Measurements from ENCODE around the gene MAB21L2.
"Not testable (repeated sequence)": the region's sequence is repeated elsewhere in the genome, so short reads cannot be mapped to it uniquely, and the experiment has no call there.

Gene MAB21L2

GRCh38 chr4:150561143-150561737, 20.7 kb upstream of the MAB21L2 start:
- no peaks in the 10 kb centered on the region for H3K27me3 ChIP-seq (ENCODE audit: control insufficient read depth, insufficient read depth, low read length)

GRCh38 chr4:150562250-150562649, 19.7 kb upstream of the MAB21L2 start:
- Histone ChIP-seq H3K9me3 (ENCODE audit: control insufficient read depth, insufficient read depth, low read length) (no peaks in the 10 kb centered on the region), H3K4me3 (ENCODE audit: low read length) (no peak overlapping the region), H3K36me3 (ENCODE audit: control insufficient read depth, insufficient read depth, low read length) (no peaks in the 10 kb centered on the region), H3K27ac (ENCODE audit: low read length) (no peak overlapping the region), H3K4me1 (ENCODE audit: control insufficient read depth, insufficient read depth, low read length) (no peaks in the 10 kb centered on the region), H3K27me3 (ENCODE audit: control insufficient read depth, insufficient read depth, low read length) (no peaks in the 10 kb centered on the region)
- no peak for DNase-seq (ENCODE audit: low read depth, low spot score)
- WGBS (ENCODE audit: insufficient coverage, insufficient read length) = no CpG with 5 or more reads among the region's 2 CpGs

More at GRCh38 chr4:150561143-150561737, 20.7 kb upstream of the MAB21L2 start:
- WGBS (ENCODE audit: insufficient coverage, insufficient read length) = no CpG with 5 or more reads among the region's 2 CpGs
- Histone ChIP-seq H3K36me3 (ENCODE audit: control insufficient read depth, insufficient read depth, low read length) (no peaks in the 10 kb centered on the region), H3K4me1 (ENCODE audit: control insufficient read depth, insufficient read depth, low read length) (no peaks in the 10 kb centered on the region), H3K4me3 (ENCODE audit: low read length) (no peak overlapping the region), H3K9me3 (ENCODE audit: control insufficient read depth, insufficient read depth, low read length) (no peaks in the 10 kb centered on the region), H3K27ac (ENCODE audit: low read length) (no peak overlapping the region)
- no peak for DNase-seq (ENCODE audit: low read depth, low spot score)

GRCh38 chr4:150562751-150563150, 19.2 kb upstream of the MAB21L2 start:
- Histone ChIP-seq H3K27me3 (ENCODE audit: control insufficient read depth, insufficient read depth, low read length) (no peaks in the 10 kb centered on the region), H3K9me3 (ENCODE audit: control insufficient read depth, insufficient read depth, low read length) (no peaks in the 10 kb centered on the region), H3K36me3 (ENCODE audit: control insufficient read depth, insufficient read depth, low read length) (no peaks in the 10 kb centered on the region), H3K4me3 (ENCODE audit: low read length) (no peak overlapping the region), H3K4me1 (ENCODE audit: control insufficient read depth, insufficient read depth, low read length) (no peaks in the 10 kb centered on the region), H3K27ac (ENCODE audit: low read length) (no peak overlapping the region)
- DNase-seq (ENCODE audit: low read depth, low spot score) = no peak

- H3K36me3 ChIP-seq (ENCODE audit: control insufficient read depth, insufficient read depth, low read length); H3K4me3 ChIP-seq (ENCODE audit: low read length); H3K27ac ChIP-seq (ENCODE audit: low read length); H3K4me1 ChIP-seq (ENCODE audit: control insufficient read depth, insufficient read depth, low read length); DNase-seq (ENCODE audit: low read depth, low spot score); H3K27me3 ChIP-seq (ENCODE audit: control insufficient read depth, insufficient read depth, low read length); H3K9me3 ChIP-seq (ENCODE audit: control insufficient read depth, insufficient read depth, low read length): not testable (repeated sequence)
- no CpG with 5 or more reads among the region's 2 CpGs for WGBS (ENCODE audit: insufficient coverage, insufficient read length)
Observed at GRCh38 chr4:150564967-150565366, 17.0 kb upstream of the MAB21L2 start.

- H3K9me3 ChIP-seq (ENCODE audit: control insufficient read depth, insufficient read depth, low read length) = no peaks in the 10 kb centered on the region
- no peaks in the 10 kb centered on the region for H3K27me3 ChIP-seq (ENCODE audit: control insufficient read depth, insufficient read depth, low read length)
- no peak for DNase-seq (ENCODE audit: low read depth, low spot score)
- no peaks in the 10 kb centered on the region for H3K36me3 ChIP-seq (ENCODE audit: control insufficient read depth, insufficient read depth, low read length)
- H3K4me1 ChIP-seq (ENCODE audit: control insufficient read depth, insufficient read depth, low read length) = no peaks in the 10 kb centered on the region
- H3K4me3 ChIP-seq (ENCODE audit: low read length) = no peak overlapping the region
- no peak overlapping the region for H3K27ac ChIP-seq (ENCODE audit: low read length)
- no CpG with 5 or more reads among the region's 3 CpGs for WGBS (ENCODE audit: insufficient coverage, insufficient read length)
Observed at GRCh38 chr4:150567070-150567469, 14.9 kb upstream of the MAB21L2 start.

GRCh38 chr4:150569384-150569987, 12.5 kb upstream of the MAB21L2 start:
- no peaks in the 10 kb centered on the region for H3K36me3 ChIP-seq (ENCODE audit: control insufficient read depth, insufficient read depth, low read length)
- DNase-seq (ENCODE audit: low read depth, low spot score) = no peak
- H3K4me1 ChIP-seq (ENCODE audit: control insufficient read depth, insufficient read depth, low read length) = no peaks in the 10 kb centered on the region
- WGBS (ENCODE audit: insufficient coverage, insufficient read length) = no CpG with 5 or more reads among the region's 5 CpGs
- no peak overlapping the region for H3K4me3 ChIP-seq (ENCODE audit: low read length)
- H3K27ac ChIP-seq (ENCODE audit: low read length) = no peak overlapping the region
- H3K9me3 ChIP-seq (ENCODE audit: control insufficient read depth, insufficient read depth, low read length) = no peaks in the 10 kb centered on the region
- no peaks in the 10 kb centered on the region for H3K27me3 ChIP-seq (ENCODE audit: control insufficient read depth, insufficient read depth, low read length)

GRCh38 chr4:150569998-150570535, 11.9 kb upstream of the MAB21L2 start:
- no peaks in the 10 kb centered on the region for H3K9me3 ChIP-seq (ENCODE audit: control insufficient read depth, insufficient read depth, low read length)
- H3K4me3 ChIP-seq (ENCODE audit: low read length) = no peak overlapping the region
- H3K4me1 ChIP-seq (ENCODE audit: control insufficient read depth, insufficient read depth, low read length) = no peaks in the 10 kb centered on the region
- no peaks in the 10 kb centered on the region for H3K27me3 ChIP-seq (ENCODE audit: control insufficient read depth, insufficient read depth, low read length)
- DNase-seq (ENCODE audit: low read depth, low spot score) = no peak
- H3K27ac ChIP-seq (ENCODE audit: low read length) = no peak overlapping the region
- H3K36me3 ChIP-seq (ENCODE audit: control insufficient read depth, insufficient read depth, low read length) = no peaks in the 10 kb centered on the region
- no CpG with 5 or more reads among the region's 4 CpGs for WGBS (ENCODE audit: insufficient coverage, insufficient read length)

- no peaks in the 10 kb centered on the region for H3K36me3 ChIP-seq (ENCODE audit: control insufficient read depth, insufficient read depth, low read length)
- no peaks in the 10 kb centered on the region for H3K27me3 ChIP-seq (ENCODE audit: control insufficient read depth, insufficient read depth, low read length)
- H3K4me3 ChIP-seq (ENCODE audit: low read length) = no peak overlapping the region
- no peak for DNase-seq (ENCODE audit: low read depth, low spot score)
- no peaks in the 10 kb centered on the region for H3K9me3 ChIP-seq (ENCODE audit: control insufficient read depth, insufficient read depth, low read length)
- no CpG with 5 or more reads among the region's 1 CpG for WGBS (ENCODE audit: insufficient coverage, insufficient read length)
- H3K4me1 ChIP-seq (ENCODE audit: control insufficient read depth, insufficient read depth, low read length) = no peaks in the 10 kb centered on the region
- no peak overlapping the region for H3K27ac ChIP-seq (ENCODE audit: low read length)
Observed at GRCh38 chr4:150570862-150571261, 11.1 kb upstream of the MAB21L2 start.

GRCh38 chr4:150572704-150573504, 9.0 kb upstream of the MAB21L2 start:
- Histone ChIP-seq H3K4me1 (ENCODE audit: control insufficient read depth, insufficient read depth, low read length) (no peaks in the 10 kb centered on the region), H3K4me3 (ENCODE audit: low read length) (no peak overlapping the region), H3K27me3 (ENCODE audit: control insufficient read depth, insufficient read depth, low read length) (no peaks in the 10 kb centered on the region; the same call in 1 of the 2 replicates), H3K9me3 (ENCODE audit: control insufficient read depth, insufficient read depth, low read length) (no peaks in the 10 kb centered on the region), H3K27ac (ENCODE audit: low read length) (no peak overlapping the region), H3K36me3 (ENCODE audit: control insufficient read depth, insufficient read depth, low read length) (no peaks in the 10 kb centered on the region)
- WGBS (ENCODE audit: insufficient coverage, insufficient read length) = no CpG with 5 or more reads among the region's 5 CpGs
- DNase-seq (ENCODE audit: low read depth, low spot score) = no peak

- no peak for DNase-seq (ENCODE audit: low read depth, low spot score)
- H3K36me3 ChIP-seq (ENCODE audit: control insufficient read depth, insufficient read depth, low read length) = no peaks in the 10 kb centered on the region
- no peaks in the 10 kb centered on the region; the same call in 1 of the 2 replicates for H3K27me3 ChIP-seq (ENCODE audit: control insufficient read depth, insufficient read depth, low read length)
- WGBS (ENCODE audit: insufficient coverage, insufficient read length) = no CpG with 5 or more reads among the region's 1 CpG
- H3K4me1 ChIP-seq (ENCODE audit: control insufficient read depth, insufficient read depth, low read length) = no peaks in the 10 kb centered on the region
- no peak overlapping the region for H3K4me3 ChIP-seq (ENCODE audit: low read length)
- no peak overlapping the region for H3K27ac ChIP-seq (ENCODE audit: low read length)
- no peaks in the 10 kb centered on the region for H3K9me3 ChIP-seq (ENCODE audit: control insufficient read depth, insufficient read depth, low read length)
Observed at GRCh38 chr4:150573534-150573933, 8.4 kb upstream of the MAB21L2 start.
